Testis (tissue), 2 donors: ENCODE results near the gene MRFAP1L1.

Experiments used
- POLR2A ChIP-seq: fragments of 450-650 bp; IDR thresholded peaks from one replicate; pipeline ENCODE4 v1.6.1; 2017; ENCODE audit warnings: antibody characterized with exemption, mild to moderate bottlenecking, moderate library complexity
- TF ChIP-seq, protein P1 (sequence below), 3 experiments: fragments of 450-650 bp in 2 of 3; fragments of 200-600 bp in 1 of 3; sonication (generic) in 1 of 3; IDR thresholded peaks; one replicate each; pipeline ENCODE4 v1.5.1; 2016 to 2019; ENCODE audit warnings: antibody characterized with exemption in 3 of 3, mild to moderate bottlenecking in 2 of 3, moderate library complexity in 1 of 3

DNA sequence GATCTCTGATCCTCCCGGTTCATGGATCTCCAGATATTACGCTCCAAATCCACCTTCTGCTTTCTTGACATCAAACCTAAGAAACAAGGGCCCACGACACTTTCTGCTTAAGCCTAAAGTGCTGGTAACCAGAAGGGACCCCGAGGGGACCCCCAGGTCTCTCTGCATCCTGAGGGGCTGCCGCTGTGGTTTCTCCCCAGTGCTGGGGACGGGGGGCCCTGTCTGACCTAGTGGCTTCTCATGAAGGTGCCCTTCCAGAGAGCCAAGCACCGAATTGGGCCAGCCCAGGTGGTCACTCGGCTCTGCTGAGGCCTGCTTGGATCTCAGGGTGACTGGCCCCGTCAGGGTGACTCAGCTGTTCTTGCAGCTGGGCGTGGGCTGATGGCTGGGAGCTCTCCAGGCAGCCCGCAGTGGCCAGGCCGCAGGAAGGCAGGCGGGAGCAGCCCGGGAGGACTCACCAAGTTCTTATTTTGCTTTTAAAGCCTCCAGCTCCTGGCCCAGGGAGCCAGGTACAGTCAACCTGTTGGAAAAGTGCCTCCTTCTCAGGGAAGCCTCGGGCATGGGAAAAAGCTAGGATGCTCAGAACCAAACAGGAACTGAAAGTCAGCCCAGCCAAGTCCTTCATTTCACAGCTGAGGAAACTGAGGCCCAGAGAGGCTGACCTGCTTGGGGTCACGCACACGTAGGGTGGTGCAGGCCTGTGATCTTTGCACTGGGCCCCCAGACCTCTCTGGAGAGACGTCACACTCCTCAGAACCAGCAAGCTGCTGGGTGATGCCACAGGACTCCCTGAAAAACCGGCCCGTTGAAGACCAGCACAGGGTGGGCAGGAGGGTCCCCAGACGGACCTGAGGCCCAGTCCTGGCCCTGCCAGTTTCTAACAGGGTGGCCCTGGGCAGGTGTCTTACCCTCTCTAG lies 23.0 kb upstream of the MRFAP1L1 start:
- TF ChIP-seq POLR2A: no peak
- TF ChIP-seq, protein P1, sequence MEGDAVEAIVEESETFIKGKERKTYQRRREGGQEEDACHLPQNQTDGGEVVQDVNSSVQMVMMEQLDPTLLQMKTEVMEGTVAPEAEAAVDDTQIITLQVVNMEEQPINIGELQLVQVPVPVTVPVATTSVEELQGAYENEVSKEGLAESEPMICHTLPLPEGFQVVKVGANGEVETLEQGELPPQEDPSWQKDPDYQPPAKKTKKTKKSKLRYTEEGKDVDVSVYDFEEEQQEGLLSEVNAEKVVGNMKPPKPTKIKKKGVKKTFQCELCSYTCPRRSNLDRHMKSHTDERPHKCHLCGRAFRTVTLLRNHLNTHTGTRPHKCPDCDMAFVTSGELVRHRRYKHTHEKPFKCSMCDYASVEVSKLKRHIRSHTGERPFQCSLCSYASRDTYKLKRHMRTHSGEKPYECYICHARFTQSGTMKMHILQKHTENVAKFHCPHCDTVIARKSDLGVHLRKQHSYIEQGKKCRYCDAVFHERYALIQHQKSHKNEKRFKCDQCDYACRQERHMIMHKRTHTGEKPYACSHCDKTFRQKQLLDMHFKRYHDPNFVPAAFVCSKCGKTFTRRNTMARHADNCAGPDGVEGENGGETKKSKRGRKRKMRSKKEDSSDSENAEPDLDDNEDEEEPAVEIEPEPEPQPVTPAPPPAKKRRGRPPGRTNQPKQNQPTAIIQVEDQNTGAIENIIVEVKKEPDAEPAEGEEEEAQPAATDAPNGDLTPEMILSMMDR (IDR thresholded peaks at IDR 0.05): no peak
